ENCODE results near the gene CCDC158. TPM values are rescaled to one million over a fixed set of nuclear protein-coding genes. Genes with fewer than 3 reads are reported as not detected.

CCDC158 gene
- total and polyA plus RNA-seq, 11 donors, result 0.01 to 0.75 (median 0.23) TPM; not detected in 2

DNA sequence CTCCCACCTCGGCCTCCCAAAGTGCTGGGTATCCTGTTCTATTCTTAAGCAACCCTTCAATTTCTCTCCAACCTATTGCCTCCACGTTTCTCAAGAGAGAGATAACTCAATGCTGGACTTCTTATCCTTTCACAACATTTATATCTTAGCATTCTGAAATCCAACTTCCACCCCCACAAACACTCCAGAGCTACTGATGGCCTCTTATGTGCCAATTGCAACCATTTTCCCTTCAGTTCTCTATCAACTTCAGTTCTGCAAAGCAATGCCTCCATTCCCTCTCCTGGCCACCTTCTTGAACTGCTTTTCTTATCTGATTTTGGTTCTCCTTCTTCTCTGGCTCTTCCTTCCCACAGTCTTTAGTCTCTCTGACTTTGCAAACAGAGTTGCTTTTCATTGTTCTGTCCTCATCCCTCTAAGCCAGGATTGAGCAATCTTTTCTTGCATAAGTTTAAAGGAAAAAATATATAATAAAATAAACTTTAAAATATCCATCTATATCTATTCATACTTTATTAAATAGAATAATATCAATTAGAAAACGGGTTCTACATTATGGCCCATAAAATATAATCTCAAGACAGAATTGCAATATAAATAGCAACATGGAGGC, 118.0 kb downstream of the CCDC158 start:
- peaks cover 0 to 58% (median 15%) of the 10 kb centered on the region in 12 donors for H3K4me1 ChIP-seq
- H3K27me3 ChIP-seq, result no peaks in the 10 kb centered on the region
- no peak overlapping the region for H3K4me3 ChIP-seq
- no peak for TF ChIP-seq POLR2A (IDR thresholded peaks at IDR 0.05)
- DNase-seq (no peak), ATAC-seq (no peak)
- H3K36me3 ChIP-seq, result no peaks in the 10 kb centered on the region
- H3K27ac ChIP-seq, result no peak overlapping the region
- H3K9me3 ChIP-seq, result peaks cover 0 to 11% (median 2%) of the 10 kb centered on the region in 12 donors
- intact Hi-C loops (cut with DNase I), result loop anchor here in 4 of 10 donors (10.0 kb wide), 4 partner anchors 48 to 118 kb away; partner anchors contain the start of genes SCARB2 (in 2 of the 4) and FAM47E (in 1 of the 4)
- WGBS, 4 donors, result 69 to 82% (median 74%) methylated on average over 3 of the region's 3 CpGs

DNA sequence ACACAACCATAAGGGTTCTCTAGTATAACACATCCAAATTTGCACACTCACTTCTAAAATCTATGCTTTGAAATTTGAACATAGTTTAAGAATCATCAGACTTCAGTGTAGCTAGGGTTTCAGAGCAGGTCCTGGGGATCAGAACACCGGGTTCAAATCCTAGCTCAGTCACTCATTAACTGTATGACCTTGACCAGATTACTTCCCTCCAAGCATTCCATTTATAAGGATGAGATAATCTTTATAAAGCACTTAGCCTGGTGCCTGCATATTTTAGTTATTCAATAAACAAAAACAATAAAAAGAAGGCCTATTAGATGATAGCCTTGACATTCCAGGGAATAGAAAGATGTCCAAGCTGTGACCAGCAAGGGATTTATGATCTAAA, 119.2 kb downstream of the CCDC158 start:
- peaks cover 0 to 22% (median 5%) of the 10 kb centered on the region in 12 donors for H3K9me3 ChIP-seq
- no peak for TF ChIP-seq POLR2A (IDR thresholded peaks at IDR 0.05)
- TF ChIP-seq, protein P1, sequence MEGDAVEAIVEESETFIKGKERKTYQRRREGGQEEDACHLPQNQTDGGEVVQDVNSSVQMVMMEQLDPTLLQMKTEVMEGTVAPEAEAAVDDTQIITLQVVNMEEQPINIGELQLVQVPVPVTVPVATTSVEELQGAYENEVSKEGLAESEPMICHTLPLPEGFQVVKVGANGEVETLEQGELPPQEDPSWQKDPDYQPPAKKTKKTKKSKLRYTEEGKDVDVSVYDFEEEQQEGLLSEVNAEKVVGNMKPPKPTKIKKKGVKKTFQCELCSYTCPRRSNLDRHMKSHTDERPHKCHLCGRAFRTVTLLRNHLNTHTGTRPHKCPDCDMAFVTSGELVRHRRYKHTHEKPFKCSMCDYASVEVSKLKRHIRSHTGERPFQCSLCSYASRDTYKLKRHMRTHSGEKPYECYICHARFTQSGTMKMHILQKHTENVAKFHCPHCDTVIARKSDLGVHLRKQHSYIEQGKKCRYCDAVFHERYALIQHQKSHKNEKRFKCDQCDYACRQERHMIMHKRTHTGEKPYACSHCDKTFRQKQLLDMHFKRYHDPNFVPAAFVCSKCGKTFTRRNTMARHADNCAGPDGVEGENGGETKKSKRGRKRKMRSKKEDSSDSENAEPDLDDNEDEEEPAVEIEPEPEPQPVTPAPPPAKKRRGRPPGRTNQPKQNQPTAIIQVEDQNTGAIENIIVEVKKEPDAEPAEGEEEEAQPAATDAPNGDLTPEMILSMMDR (IDR thresholded peaks at IDR 0.05), result no peak
- no peak overlapping the region for H3K4me3 ChIP-seq
- no peak for DNase-seq
- intact Hi-C loops (cut with DNase I), result loop anchor here in 4 of 10 donors (10.0 kb wide), 4 partner anchors 47 to 117 kb away; partner anchors contain the start of genes SCARB2 (in 2 of the 4) and FAM47E (in 1 of the 4)
- H3K36me3 ChIP-seq, result no peaks in the 10 kb centered on the region
- peak overlapping the region in 11 of 12 donors; percentile 29 to 67 (median 55) for H3K27ac ChIP-seq
- 40 to 72% (median 53%) methylated on average over 1 of the region's 1 CpG for WGBS, 4 donors
- H3K27me3 ChIP-seq, result no peaks in the 10 kb centered on the region
- no peak for ATAC-seq
- peaks cover 0 to 48% (median 13%) of the 10 kb centered on the region in 12 donors for H3K4me1 ChIP-seq

DNA sequence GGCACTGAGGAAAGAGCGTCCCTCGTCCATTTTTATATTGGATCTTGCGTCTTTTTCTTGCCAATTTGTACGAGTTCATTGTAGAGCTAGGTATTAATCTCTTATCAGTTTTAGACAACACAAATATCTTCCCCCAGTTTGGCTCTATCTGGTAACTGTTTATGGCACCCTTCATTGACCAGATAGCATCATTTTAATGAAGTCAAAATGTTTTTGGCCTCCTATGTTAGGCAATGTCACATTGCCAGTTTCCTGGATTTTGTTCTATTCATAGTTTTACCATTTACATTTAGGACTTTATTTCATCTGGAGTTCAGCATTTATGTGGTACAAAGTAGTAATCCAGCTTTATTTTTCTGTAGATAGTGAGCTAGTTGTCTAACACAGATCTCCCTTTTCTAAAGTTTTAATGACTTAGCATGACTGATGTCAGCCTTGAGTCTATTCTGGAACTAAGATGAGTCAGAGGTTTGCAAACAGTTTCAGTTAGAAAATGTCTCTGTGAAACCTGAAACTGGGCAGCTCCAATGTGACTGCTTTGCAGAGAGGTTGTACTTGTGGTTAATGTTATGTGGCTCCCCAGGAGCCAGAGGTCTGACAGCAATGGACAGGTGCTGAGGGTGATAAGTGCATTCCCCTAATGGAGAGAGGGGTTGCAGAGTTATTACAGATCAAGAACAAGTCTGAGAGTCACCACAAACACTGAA, 119.7 kb downstream of the CCDC158 start:
- 82 to 83% (median 83%) methylated on average over 4 of the region's 4 CpGs for WGBS, 4 donors
- H3K4me3 ChIP-seq, result no peak overlapping the region
- intact Hi-C loops (cut with DNase I), result loop anchor here in 4 of 10 donors (10.0 kb wide), 4 partner anchors 46 to 116 kb away; partner anchors contain the start of genes SCARB2 (in 2 of the 4) and FAM47E (in 1 of the 4)
- DNase-seq, result no peak
- H3K27ac ChIP-seq, result peak overlapping the region in 11 of 12 donors; percentile 29 to 67 (median 55)
- no peaks in the 10 kb centered on the region for H3K36me3 ChIP-seq
- H3K27me3 ChIP-seq, result no peaks in the 10 kb centered on the region
- ATAC-seq, result peak in 3 of 4 donors; percentile 41 to 63 (median 53)
- peaks cover 0 to 48% (median 13%) of the 10 kb centered on the region in 12 donors for H3K4me1 ChIP-seq
- H3K9me3 ChIP-seq, result peaks cover 0 to 28% (median 5%) of the 10 kb centered on the region in 12 donors
- TF ChIP-seq, protein P1 (IDR thresholded peaks at IDR 0.05), result no peak
- no peak for TF ChIP-seq POLR2A (IDR thresholded peaks at IDR 0.05)

DNA sequence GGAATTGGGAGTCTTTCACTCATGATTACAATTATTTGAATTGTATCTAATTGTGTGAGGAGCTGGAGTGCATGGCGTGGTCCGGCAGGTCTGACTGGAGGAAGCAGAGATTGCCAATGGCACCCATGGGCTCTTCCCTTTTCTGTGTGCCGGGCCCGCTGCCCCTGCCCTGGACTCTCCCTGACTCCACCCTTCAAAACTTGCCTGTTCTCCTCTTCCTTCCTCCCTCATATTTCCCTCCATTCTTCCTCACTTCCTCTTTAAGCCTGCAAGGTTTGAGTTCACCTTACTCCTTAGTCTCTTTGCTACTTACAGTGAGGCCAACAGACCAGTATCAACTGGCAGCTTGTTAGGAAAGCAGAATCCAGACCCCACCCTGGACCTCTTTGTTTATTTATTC, 120.9 kb downstream of the CCDC158 start:
- Histone ChIP-seq H3K9me3 (peaks cover 0 to 31% (median 5%) of the 10 kb centered on the region in 12 donors), H3K4me1 (peaks cover 0 to 40% (median 5%) of the 10 kb centered on the region in 12 donors), H3K27me3 (no peaks in the 10 kb centered on the region), H3K36me3 (no peaks in the 10 kb centered on the region), H3K27ac (no peak overlapping the region), H3K4me3 (no peak overlapping the region)
- ATAC-seq, result peak in 1 of 4 donors; percentile 52
- intact Hi-C loops (cut with DNase I), result loop anchor here in 4 of 10 donors (10.0 kb wide), 4 partner anchors 45 to 115 kb away; partner anchors contain the start of genes SCARB2 (in 2 of the 4) and FAM47E (in 1 of the 4)
- TF ChIP-seq POLR2A (IDR thresholded peaks at IDR 0.05), result no peak
- TF ChIP-seq, protein P1 (IDR thresholded peaks at IDR 0.05), result no peak
- 65 to 81% (median 77%) methylated on average over 4 of the region's 4 CpGs for WGBS, 4 donors
- DNase-seq, result peak in 1 of 5 donors; percentile 26

All from heart left ventricle (tissue), 16 donors.